Stomach (tissue), 9 donors: ENCODE measurements around the gene CEP76. TPM values are rescaled to one million over a fixed set of nuclear protein-coding genes. Genes with fewer than 3 reads are reported as not detected.

ENCODE experiments used
- DNase-seq, 2 donors: peaks; one replicate each; pipeline versions ENCODE4 v3.0.0 to v3.0.0-alpha.2; 2013 to 2019
- H3K27ac ChIP-seq, 5 donors: fragments of 200-600 bp in 4 of 5; sonication (generic) in 4 of 5; one replicate each; pipeline ENCODE4 v1.5.1; 2013 to 2019; ENCODE audit warnings: mild to moderate bottlenecking in 1 of 5, moderate library complexity in 1 of 5
- H3K27me3 ChIP-seq, 3 donors: fragments of 200-600 bp; sonication (generic); one replicate each; pipeline ENCODE4 v1.5.1; 2017 to 2019; ENCODE audit warnings: mixed run types in 1 of 3
- H3K36me3 ChIP-seq, 4 donors: fragments of 200-600 bp; sonication (generic); 1 replicate in 3 of 4; 2 replicates in 1 of 4; pipeline ENCODE4 v1.5.1; 2016 to 2019
- H3K4me1 ChIP-seq, 4 donors: fragments of 200-600 bp; sonication (generic); one replicate each; pipeline ENCODE4 v1.5.1; 2016 to 2019
- H3K4me3 ChIP-seq, 4 donors: fragments of 200-600 bp; sonication (generic) in 3 of 4; one replicate each; pipeline ENCODE4 v1.5.1; 2016 to 2019; ENCODE audit warnings: mild to moderate bottlenecking in 1 of 4
- H3K9me3 ChIP-seq, 4 donors: fragments of 200-600 bp; sonication (generic); one replicate each; pipeline ENCODE4 v1.5.1; 2016 to 2019
- EP300 ChIP-seq: sonication (generic); formaldehyde crosslinking; IDR thresholded peaks from one replicate; pipeline ENCODE4 v1.6.1; 2017; ENCODE audit warnings: antibody characterized with exemption
- POLR2A ChIP-seq, 4 donors: fragments of 450-650 bp; IDR thresholded peaks; one replicate each; pipeline ENCODE4 v1.6.1; 2016; ENCODE audit warnings: antibody characterized with exemption in 4 of 4, control low read depth in 2 of 4, mild to moderate bottlenecking in 1 of 4, moderate library complexity in 1 of 4
- POLR2AphosphoS5 ChIP-seq, 3 donors: sonication (generic); formaldehyde crosslinking; IDR thresholded peaks; one replicate each; pipeline ENCODE4 v1.6.1; 2016; ENCODE audit warnings: antibody characterized with exemption in 3 of 3
- WGBS, 5 donors: extraction: QIAGEN DNeasy Blood & Tissue Kit in 3 of 5; methylation state at CpG; one replicate each; pipeline versions ENCODE4 v1.1.5 to v1.1.7; 2013 to 2018; 5-methylcytosine and 5-hydroxymethylcytosine counted together
- intact Hi-C: fragments of 100-400 bp; cut with DNase I; formaldehyde crosslinking; loops from one replicate; pipeline ENCODE4 v1.15.1; 2023; ENCODE audit warnings: low total_unique reads
- polyA plus RNA-seq, 3 donors: library from polyadenylated mRNA; stranded (reverse); fragments of 200-250 nt; gene quantifications; one replicate each; pipeline ENCODE4 v1.2.3, GENCODE V29; 2013
- total RNA-seq, 5 donors: library from RNA; depleted of rRNA; stranded (reverse); fragments of >200 nt; gene quantifications; one replicate each; pipeline versions ENCODE4 v1.1.0 to v1.2.3, GENCODE V29; 2014 to 2016
- TF ChIP-seq, protein P1 (sequence below), 7 experiments: fragments of 450-650 bp in 4 of 7; fragments of 200-600 bp in 3 of 7; sonication (generic) in 3 of 7; IDR thresholded peaks; one replicate each; pipeline ENCODE4 v1.5.1; 2016 to 2019; ENCODE audit warnings: antibody characterized with exemption in 7 of 7, control low read depth in 2 of 7, mild to moderate bottlenecking in 1 of 7
- donor health status: healthy with polysubstance abuse.
- donor health status: Bipolar disorder and iron deficiency.
- donor health status: healthy.

CEP76 gene
- total and polyA plus RNA-seq, 8 donors: 2.4 to 57.2 (median 7.9) TPM

DNA sequence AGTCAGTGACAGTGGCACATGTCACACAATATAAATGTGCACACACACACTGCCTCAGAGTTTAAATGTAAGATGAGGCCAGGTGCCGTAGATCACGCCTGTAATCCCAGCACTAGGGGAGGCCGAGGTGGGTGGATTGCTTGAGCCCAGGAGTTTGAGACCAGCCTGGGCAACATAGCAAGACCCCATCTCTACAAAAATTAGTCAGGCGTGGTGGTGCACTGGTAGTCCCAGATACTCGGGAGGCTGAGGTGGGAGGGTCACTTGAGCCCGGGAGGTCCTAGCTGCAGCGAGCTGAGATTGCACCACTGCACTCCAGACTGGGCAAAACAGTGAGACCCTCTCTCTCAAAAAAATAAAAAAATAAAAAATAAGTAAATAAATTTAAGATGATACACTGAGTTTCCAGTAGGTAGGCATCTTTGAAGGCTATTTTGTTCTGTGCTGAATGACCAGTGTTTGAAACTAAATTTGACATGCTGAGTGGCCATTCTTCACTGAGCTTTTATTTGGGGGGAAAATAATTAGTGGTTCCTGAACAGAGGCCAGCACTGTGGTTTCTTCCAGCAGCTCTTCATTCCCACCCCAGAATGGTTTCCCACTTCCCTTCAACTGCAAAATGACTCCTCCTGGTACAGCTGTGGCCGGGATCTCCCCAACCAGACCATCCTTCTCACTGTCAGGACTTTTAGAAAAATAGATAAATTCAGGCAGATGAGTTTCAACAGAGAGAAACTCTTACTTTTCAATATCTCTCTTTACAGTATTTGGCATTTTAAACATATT lies 45.2 kb upstream of the CEP76 start:
- no peaks in the 10 kb centered on the region for H3K27me3 ChIP-seq
- H3K36me3 ChIP-seq: no peaks in the 10 kb centered on the region
- TF ChIP-seq POLR2AphosphoS5 (IDR thresholded peaks at IDR 0.05) (no peak), EP300 (no peak)
- no peak overlapping the region for H3K4me3 ChIP-seq
- intact Hi-C loops: loop anchor here (10.0 kb wide), 1 partner anchor 147 kb away; no protein-coding TSS in a partner anchor
- no peak for DNase-seq
- H3K4me1 ChIP-seq: no peaks in the 10 kb centered on the region
- H3K9me3 ChIP-seq: no peaks in the 10 kb centered on the region
- 85 to 91% (median 88%) methylated on average over 8 of the region's 8 CpGs for WGBS, 5 donors
- no peak overlapping the region for H3K27ac ChIP-seq

DNA sequence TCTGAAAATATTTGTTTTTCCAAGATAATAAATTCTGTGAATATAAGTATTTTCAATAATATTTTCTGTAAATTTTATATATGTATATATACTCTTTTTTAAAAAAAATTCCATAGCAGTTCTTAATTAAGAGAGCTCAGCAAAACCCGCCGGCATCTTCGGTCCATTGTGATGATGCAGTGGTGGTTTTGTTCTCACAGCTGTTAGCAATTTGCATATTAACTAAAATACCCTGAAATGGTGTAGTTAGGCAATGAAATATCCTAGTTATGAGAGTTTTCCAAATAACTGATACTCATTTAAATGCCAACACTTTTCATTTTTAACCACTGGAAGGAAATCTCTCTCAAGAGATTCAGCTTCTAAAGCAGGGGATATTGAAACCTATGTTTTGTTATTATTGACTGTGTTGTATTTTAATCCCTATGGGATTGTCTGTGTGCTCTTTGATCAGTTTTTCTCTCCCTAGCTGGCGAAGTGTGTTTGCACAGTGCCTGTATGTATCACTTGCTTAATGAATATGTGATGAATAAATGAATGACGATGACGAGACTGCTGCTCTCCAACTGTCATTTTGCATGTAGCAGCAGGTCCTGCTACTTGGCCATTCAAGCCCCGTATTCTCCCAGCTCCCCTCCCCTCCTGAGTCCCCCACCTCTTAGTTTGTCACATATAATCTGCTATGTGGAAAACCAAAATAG lies 42.7 kb upstream of the CEP76 start:
- Histone ChIP-seq H3K36me3 (no peaks in the 10 kb centered on the region), H3K4me3 (no peak overlapping the region), H3K27me3 (no peaks in the 10 kb centered on the region), H3K27ac (no peak overlapping the region), H3K9me3 (no peaks in the 10 kb centered on the region), H3K4me1 (no peaks in the 10 kb centered on the region)
- TF ChIP-seq, protein P1, sequence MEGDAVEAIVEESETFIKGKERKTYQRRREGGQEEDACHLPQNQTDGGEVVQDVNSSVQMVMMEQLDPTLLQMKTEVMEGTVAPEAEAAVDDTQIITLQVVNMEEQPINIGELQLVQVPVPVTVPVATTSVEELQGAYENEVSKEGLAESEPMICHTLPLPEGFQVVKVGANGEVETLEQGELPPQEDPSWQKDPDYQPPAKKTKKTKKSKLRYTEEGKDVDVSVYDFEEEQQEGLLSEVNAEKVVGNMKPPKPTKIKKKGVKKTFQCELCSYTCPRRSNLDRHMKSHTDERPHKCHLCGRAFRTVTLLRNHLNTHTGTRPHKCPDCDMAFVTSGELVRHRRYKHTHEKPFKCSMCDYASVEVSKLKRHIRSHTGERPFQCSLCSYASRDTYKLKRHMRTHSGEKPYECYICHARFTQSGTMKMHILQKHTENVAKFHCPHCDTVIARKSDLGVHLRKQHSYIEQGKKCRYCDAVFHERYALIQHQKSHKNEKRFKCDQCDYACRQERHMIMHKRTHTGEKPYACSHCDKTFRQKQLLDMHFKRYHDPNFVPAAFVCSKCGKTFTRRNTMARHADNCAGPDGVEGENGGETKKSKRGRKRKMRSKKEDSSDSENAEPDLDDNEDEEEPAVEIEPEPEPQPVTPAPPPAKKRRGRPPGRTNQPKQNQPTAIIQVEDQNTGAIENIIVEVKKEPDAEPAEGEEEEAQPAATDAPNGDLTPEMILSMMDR (IDR thresholded peaks at IDR 0.05): no peak
- TF ChIP-seq POLR2A (IDR thresholded peaks at IDR 0.05): no peak
- TF ChIP-seq POLR2AphosphoS5 (IDR thresholded peaks at IDR 0.05): no peak
- no peak for TF ChIP-seq EP300
- no peak for DNase-seq
- 81 to 85% (median 82%) methylated on average over 7 of the region's 7 CpGs for WGBS, 5 donors
- intact Hi-C loops: loop anchor here (10.0 kb wide), 1 partner anchor 150 kb away; no protein-coding TSS in a partner anchor

DNA sequence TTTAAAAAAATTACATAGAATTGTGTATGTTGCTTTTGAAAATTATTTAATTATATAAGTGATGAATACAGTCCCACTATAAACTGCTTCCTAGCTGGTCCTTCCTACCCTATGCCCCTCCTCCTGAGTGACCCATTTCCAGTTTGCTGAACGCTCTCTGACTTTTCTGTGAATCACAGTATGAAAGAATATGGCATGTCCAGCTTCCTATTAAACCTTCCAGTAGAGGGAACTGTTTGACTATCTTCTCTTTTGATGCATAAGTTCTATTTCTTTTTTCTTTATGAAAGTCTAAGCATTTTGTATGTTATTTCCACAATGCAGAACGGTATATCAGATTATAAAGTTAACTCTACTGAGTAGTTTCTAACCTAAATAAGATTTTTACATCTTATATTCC lies 41.6 kb upstream of the CEP76 start:
- H3K4me3 ChIP-seq: no peak overlapping the region
- H3K27me3 ChIP-seq: no peaks in the 10 kb centered on the region
- no peaks in the 10 kb centered on the region for H3K4me1 ChIP-seq
- no peaks in the 10 kb centered on the region for H3K36me3 ChIP-seq
- WGBS, 5 donors: 0 to 6% (median 1%) methylated on average over 2 of the region's 2 CpGs
- H3K9me3 ChIP-seq: no peaks in the 10 kb centered on the region
- intact Hi-C loops: loop anchor here (10.0 kb wide), 1 partner anchor 151 kb away; no protein-coding TSS in a partner anchor
- no peak overlapping the region for H3K27ac ChIP-seq
- TF ChIP-seq, protein P1 (IDR thresholded peaks at IDR 0.05): peak in 5 of 7 experiments; percentile 13 to 61 (median 34)
- TF ChIP-seq EP300: no peak
- peak in 1 of 2 donors; percentile 71 for DNase-seq

DNA sequence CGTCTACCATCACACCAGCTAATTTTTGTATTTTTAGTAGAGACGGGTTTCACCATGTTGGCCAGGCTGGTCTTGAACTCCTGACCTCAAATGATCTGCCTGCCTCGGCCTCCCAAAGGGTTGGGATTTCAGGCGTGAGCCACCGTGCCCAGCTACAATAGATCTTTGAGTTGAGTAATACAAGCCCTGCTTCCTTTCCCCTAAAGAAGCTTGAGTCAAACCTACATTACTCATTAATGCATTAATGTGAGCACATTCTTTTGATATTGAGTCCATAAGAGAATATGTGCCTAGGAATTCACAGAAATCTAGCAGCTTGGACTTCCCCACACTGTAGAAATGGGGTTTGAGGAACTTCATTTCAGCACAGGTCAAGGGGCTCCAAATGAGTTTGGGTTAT lies 39.9 kb upstream of the CEP76 start:
- Histone ChIP-seq H3K4me1 (no peaks in the 10 kb centered on the region), H3K4me3 (no peak overlapping the region), H3K9me3 (no peaks in the 10 kb centered on the region), H3K36me3 (no peaks in the 10 kb centered on the region), H3K27ac (no peak overlapping the region), H3K27me3 (no peaks in the 10 kb centered on the region)
- DNase-seq: no peak
- 70 to 84% (median 75%) methylated on average over 5 of the region's 5 CpGs for WGBS, 5 donors
- TF ChIP-seq POLR2AphosphoS5 (IDR thresholded peaks at IDR 0.05) (no peak), EP300 (no peak), POLR2A (IDR thresholded peaks at IDR 0.05) (no peak)
- TF ChIP-seq, protein P1 (IDR thresholded peaks at IDR 0.05): no peak
- intact Hi-C loops: loop anchor here (10.0 kb wide), 1 partner anchor 152 kb away; no protein-coding TSS in a partner anchor
